GM23338 (cell line): ENCODE data around the gene ATP5PD. TPM values are rescaled to one million over a fixed set of nuclear protein-coding genes. Genes with fewer than 3 reads are reported as not detected.

Experiments used
- ATAC-seq: fragments of 200-7000 bp; cut with Tn5 transposase; 3 replicates; pipeline ENCODE4 v1.9.1; 2020
- DNase-seq: peaks from one replicate; pipeline ENCODE4 v3.0.0-alpha.2; 2015; ENCODE audit warnings: low spot score
- H2AFZ ChIP-seq: fragments of 200-600 bp; sonication (generic); 2 replicates; pipeline ENCODE4 v1.8.0; 2016; ENCODE audit warnings: antibody characterized with exemption, mild to moderate bottlenecking, moderate library complexity
- H3F3A ChIP-seq: fragments of 200-600 bp; sonication (generic); replicated peaks from 2 replicates; pipeline ENCODE4 v1.8.0; 2017; ENCODE audit warnings: antibody characterized with exemption, mixed run types, low read depth
- H3K27ac ChIP-seq: fragments of 200-600 bp; sonication (generic); 2 replicates; pipeline ENCODE4 v1.6.1; 2016; ENCODE audit warnings: low read depth
- H3K27me3 ChIP-seq: fragments of 200-600 bp; sonication (generic); 2 replicates; pipeline ENCODE4 v1.8.0; 2016; ENCODE audit warnings: mild to moderate bottlenecking, mixed run types, moderate library complexity; ENCODE audit not compliant: insufficient read depth
- H3K36me3 ChIP-seq: fragments of 200-600 bp; sonication (generic); 2 replicates; pipeline ENCODE4 v1.8.0; 2016; ENCODE audit warnings: mild to moderate bottlenecking; ENCODE audit not compliant: insufficient read depth
- H3K4me1 ChIP-seq: fragments of 200-600 bp; sonication (generic); 2 replicates; pipeline ENCODE4 v1.8.0; 2016; ENCODE audit warnings: mild to moderate bottlenecking, moderate library complexity; ENCODE audit not compliant: insufficient read depth
- H3K4me2 ChIP-seq: fragments of 200-600 bp; sonication (generic); 2 replicates; pipeline ENCODE4 v1.7.1; 2017; ENCODE audit warnings: mixed run types
- H3K4me3 ChIP-seq: fragments of 200-600 bp; sonication (generic); 2 replicates; pipeline ENCODE4 v1.6.1; 2016; ENCODE audit warnings: mixed run types
- H3K79me2 ChIP-seq: fragments of 200-600 bp; sonication (generic); replicated peaks from 2 replicates; pipeline ENCODE4 v1.8.0; 2017; ENCODE audit warnings: mild to moderate bottlenecking; ENCODE audit not compliant: insufficient read depth
- H3K9me2 ChIP-seq: fragments of 200-600 bp; sonication (generic); 2 replicates; pipeline ENCODE4 v1.8.0; 2017; ENCODE audit not compliant: insufficient read depth
- H4K20me1 ChIP-seq: fragments of 200-600 bp; sonication (generic); replicated peaks from 2 replicates; pipeline ENCODE4 v1.8.0; 2017; ENCODE audit warnings: mild to moderate bottlenecking; ENCODE audit not compliant: insufficient read depth
- H3K27ac Mint-ChIP-seq: 2 replicates; pipeline ENCODE4 v1.8.0; 2020; ENCODE audit warnings: inconsistent platforms, mild to moderate bottlenecking, moderate library complexity, mixed read lengths
- H3K27me3 Mint-ChIP-seq: 3 replicates; pipeline ENCODE4 v1.8.0; 2022; ENCODE audit warnings: low read depth, mild to moderate bottlenecking, moderate library complexity, mixed read lengths, inconsistent platforms; ENCODE audit not compliant: insufficient read depth, poor library complexity
- H3K36me3 Mint-ChIP-seq: 3 replicates; pipeline ENCODE4 v1.8.0; 2021; ENCODE audit warnings: low read depth, mild to moderate bottlenecking, inconsistent platforms, moderate library complexity, mixed read lengths
- H3K4me1 Mint-ChIP-seq: 3 replicates; pipeline ENCODE4 v1.8.0; 2020; ENCODE audit warnings: mild to moderate bottlenecking, inconsistent platforms, mixed read lengths
- H3K4me3 Mint-ChIP-seq: 3 replicates; pipeline ENCODE4 v1.8.0; 2021; ENCODE audit warnings: moderate library complexity, mild to moderate bottlenecking, inconsistent platforms, mixed read lengths
- H3K9me3 Mint-ChIP-seq: 3 replicates; pipeline ENCODE4 v1.8.0; 2020; ENCODE audit warnings: moderate library complexity, mild to moderate bottlenecking, inconsistent platforms, mixed read lengths
- CREB1 ChIP-seq: fragments of 250-450 bp; sonication (Bioruptor Pico); IDR thresholded peaks from 2 replicates; pipeline ENCODE4 v1.5.0; 2020; ENCODE audit warnings: low read depth, mild to moderate bottlenecking, moderate library complexity
- CTCF ChIP-seq, 2 experiments: fragments of 200-600 bp in 1 of 2; sonication (generic) in 1 of 2; conservative IDR thresholded peaks; 2 replicates each; pipeline versions ENCODE4 v1.5.1 to v1.6.1; 2016 to 2017; ENCODE audit warnings: antibody characterized with exemption in 2 of 2, low read depth in 2 of 2, mild to moderate bottlenecking in 2 of 2, moderate library complexity in 1 of 2
- ETS1 ChIP-seq: IDR thresholded peaks from 2 replicates; pipeline ENCODE4 v1.6.1; 2016; ENCODE audit warnings: antibody characterized with exemption
- EZH2 ChIP-seq: fragments of 200-600 bp; sonication (generic); IDR thresholded peaks from one replicate; pipeline ENCODE4 v1.8.0; 2017; ENCODE audit warnings: antibody characterized with exemption, mild to moderate bottlenecking, low read depth; ENCODE audit not compliant: unreplicated experiment
- EZH2phosphoT487 ChIP-seq: fragments of 200-600 bp; sonication (generic); IDR thresholded peaks from one replicate; pipeline ENCODE4 v1.8.1; 2018; ENCODE audit warnings: antibody characterized with exemption; ENCODE audit not compliant: unreplicated experiment
- NANOG ChIP-seq: IDR thresholded peaks from 2 replicates; pipeline ENCODE4 v1.6.1; 2016; ENCODE audit warnings: antibody characterized with exemption, borderline replicate concordance
- POLR2AphosphoS5 ChIP-seq: IDR thresholded peaks from 2 replicates; pipeline ENCODE4 v1.6.1; 2016; ENCODE audit warnings: antibody characterized with exemption, low read depth
- REST ChIP-seq: IDR thresholded peaks from one replicate; pipeline ENCODE4 v1.6.1; 2018; ENCODE audit warnings: antibody characterized with exemption; ENCODE audit not compliant: unreplicated experiment
- polyA plus RNA-seq: library from polyadenylated mRNA; unstranded; fragments of >200 nt; fragmentation: Nextera tagmentation; extraction: Ambion mirVana; gene quantifications from 2 replicates; pipeline ENCODE4 v1.2.1, GENCODE V29; 2016
- total RNA-seq: library from RNA; depleted of rRNA; stranded (reverse); fragments of >200 nt; shearing (Covaris generic); gene quantifications from 2 replicates; pipeline ENCODE4 v1.2.3, GENCODE V29; 2014

The ATP5PD gene
- total and polyA plus RNA-seq, 2 experiments from 2014 or later, result 244 to 1,144 TPM

- TF ChIP-seq CTCF (conservative IDR thresholded peaks at IDR 0.05; ENCODE audit: low read depth in 2 of 2) (no peak), EZH2 (no peak), EZH2phosphoT487 (no peak)
Measured at GRCh38 chr17:74995847-74996246, 50.9 kb downstream of the ATP5PD start (continued).

DNA sequence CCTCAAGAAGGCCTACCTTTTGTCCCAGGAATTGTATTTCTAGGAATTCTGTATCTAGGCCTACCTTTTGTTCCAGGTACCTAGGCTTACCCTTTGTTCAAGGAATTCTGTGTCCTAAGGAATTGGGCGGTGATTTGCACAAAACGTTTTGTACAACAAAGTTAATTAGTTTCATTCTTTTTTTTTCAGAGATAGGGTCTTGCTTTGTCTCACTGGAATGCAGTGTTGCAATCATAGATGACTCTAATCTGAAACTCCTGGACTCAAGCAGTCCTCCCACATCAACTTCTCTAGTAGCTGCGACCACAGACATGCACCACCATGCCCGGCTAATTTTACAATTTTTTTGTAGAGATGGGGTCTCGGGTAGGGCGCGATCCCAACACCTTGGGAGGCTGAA is 52.3 kb downstream of the ATP5PD start:
- TF ChIP-seq NANOG (no peak), ETS1 (no peak), CREB1 (no peak), REST (no peak), POLR2AphosphoS5 (no peak)
- Mint-ChIP-seq H3K27me3 (peaks cover 2% of the 10 kb centered on the region), H3K4me3 (no peak overlapping the region), H3K9me3 (no peaks in the 10 kb centered on the region), H3K36me3 (peaks cover 3% of the 10 kb centered on the region; the same call in 1 of the 3 replicates), H3K4me1 (peaks cover 7% of the 10 kb centered on the region; the same call in 2 of the 3 replicates), H3K27ac (no peak overlapping the region)
- DNase-seq, result no peak
- Histone ChIP-seq H3K9me2 (no peaks in the 10 kb centered on the region), H3K27me3 (no peaks in the 10 kb centered on the region), H3K4me2 (no peak overlapping the region), H3F3A (no peaks in the 10 kb centered on the region), H3K27ac (no peak overlapping the region), H4K20me1 (peaks cover 27% of the 10 kb centered on the region; the same call in 1 of the 2 replicates), H3K4me1 (no peaks in the 10 kb centered on the region), H2AFZ (no peak overlapping the region), H3K36me3 (no peaks in the 10 kb centered on the region), H3K79me2 (peaks cover 13% of the 10 kb centered on the region), H3K4me3 (no peak overlapping the region)
- ATAC-seq, result no peak
